Fibroblast of lung (primary cell): ENCODE measurements around the gene PAPPA. TPM values are rescaled to one million over a fixed set of nuclear protein-coding genes. Genes with fewer than 3 reads are reported as not detected.
A peak's percentile ranks its signal among the peaks of the same experiment; 100 is the strongest.

Source experiments
- DNase-seq, 2 donors: peaks; one replicate each; pipeline versions ENCODE4 v3.0.0 to v3.0.0-alpha.2; 2010; ENCODE audit warnings: low read depth in 2 of 2
- H2AFZ ChIP-seq: 2 replicates; pipeline ENCODE4 v1.5.1; 2012; ENCODE audit warnings: low read length, control low read depth, inconsistent platforms
- H3K27ac ChIP-seq: 2 replicates; pipeline ENCODE4 v1.5.1; 2011; ENCODE audit warnings: low read length, control low read depth; ENCODE audit not compliant: insufficient read depth
- H3K27me3 ChIP-seq: 2 replicates; pipeline ENCODE4 v1.5.1; 2011; ENCODE audit warnings: mild to moderate bottlenecking, low read length; ENCODE audit not compliant: control insufficient read depth, insufficient read depth
- H3K36me3 ChIP-seq: 2 replicates; pipeline ENCODE4 v1.5.1; 2011; ENCODE audit warnings: low read length; ENCODE audit not compliant: control insufficient read depth, insufficient read depth
- H3K4me1 ChIP-seq: 2 replicates; pipeline ENCODE4 v1.5.1; 2011; ENCODE audit warnings: low read length; ENCODE audit not compliant: control insufficient read depth, insufficient read depth; ENCODE audit errors: extremely low read depth
- H3K4me2 ChIP-seq: 2 replicates; pipeline ENCODE4 v1.5.1; 2011; ENCODE audit warnings: low read length, control low read depth; ENCODE audit not compliant: insufficient read depth; ENCODE audit errors: extremely low read depth
- H3K4me3 ChIP-seq, 4 experiments: fragments of 200-600 bp in 1 of 4; sonication (generic) in 1 of 4; replicated peaks in 1 of 4; 2 replicates each; pipeline ENCODE4 v1.5.1; 2011 to 2016; ENCODE audit warnings: low read length in 4 of 4, low read depth in 3 of 4, mild to moderate bottlenecking in 3 of 4, control low read depth in 2 of 4, inconsistent platforms in 1 of 4, mixed read lengths in 1 of 4; ENCODE audit not compliant: insufficient read depth in 1 of 4; ENCODE audit errors: control extremely low read depth in 1 of 4
- H3K79me2 ChIP-seq: 2 replicates; pipeline ENCODE4 v1.5.1; 2012; ENCODE audit warnings: mild to moderate bottlenecking, low read length, inconsistent platforms; ENCODE audit not compliant: control insufficient read depth, insufficient read depth
- H3K9ac ChIP-seq: 2 replicates; pipeline ENCODE4 v1.5.1; 2011; ENCODE audit warnings: mild to moderate bottlenecking, low read length, control low read depth; ENCODE audit not compliant: insufficient read depth
- H3K9me3 ChIP-seq: 2 replicates; pipeline ENCODE4 v1.5.1; 2012; ENCODE audit warnings: low read depth, low read length; ENCODE audit not compliant: control insufficient read depth, insufficient read depth
- H4K20me1 ChIP-seq: 2 replicates; pipeline ENCODE4 v1.5.1; 2011; ENCODE audit warnings: low read length; ENCODE audit not compliant: control insufficient read depth, insufficient read depth; ENCODE audit errors: extremely low read depth
- EZH2 ChIP-seq: IDR thresholded peaks from 2 replicates; pipeline ENCODE4 v1.5.1; 2012; ENCODE audit warnings: low read length, control low read depth, mild to moderate bottlenecking; ENCODE audit errors: missing control alignments
- polyA plus RNA-seq, 2 donors: library from polyadenylated mRNA; depleted of rRNA in 1 of 2; stranded (reverse) in 1 of 2; unstranded in 1 of 2; fragments of >200 nt; gene quantifications; 2 replicates each; pipeline ENCODE4 v1.2.1, GENCODE V29; 2011 to 2012; ENCODE audit warnings: missing spikeins in 1 of 2
- total RNA-seq: library from RNA; depleted of rRNA; stranded (reverse); fragments of >200 nt; gene quantifications from 2 replicates; pipeline ENCODE4 v1.2.1, GENCODE V29; 2014
- TF ChIP-seq, protein P1 (sequence below), 2 donors: IDR thresholded peaks in 1 of 2; conservative IDR thresholded peaks in 1 of 2; 1 replicate in 1 of 2; 2 replicates in 1 of 2; pipeline ENCODE4 v1.5.1; 2011 to 2012; ENCODE audit warnings: low read length in 2 of 2, control low read depth in 1 of 2, inconsistent platforms in 1 of 2, low read depth in 1 of 2, mild to moderate bottlenecking in 1 of 2

The PAPPA gene
- total and polyA plus RNA-seq, 2 donors (not counting 1 experiment from before 2014, with no cell fraction given) = 8.8 to 45.7 TPM

DNA sequence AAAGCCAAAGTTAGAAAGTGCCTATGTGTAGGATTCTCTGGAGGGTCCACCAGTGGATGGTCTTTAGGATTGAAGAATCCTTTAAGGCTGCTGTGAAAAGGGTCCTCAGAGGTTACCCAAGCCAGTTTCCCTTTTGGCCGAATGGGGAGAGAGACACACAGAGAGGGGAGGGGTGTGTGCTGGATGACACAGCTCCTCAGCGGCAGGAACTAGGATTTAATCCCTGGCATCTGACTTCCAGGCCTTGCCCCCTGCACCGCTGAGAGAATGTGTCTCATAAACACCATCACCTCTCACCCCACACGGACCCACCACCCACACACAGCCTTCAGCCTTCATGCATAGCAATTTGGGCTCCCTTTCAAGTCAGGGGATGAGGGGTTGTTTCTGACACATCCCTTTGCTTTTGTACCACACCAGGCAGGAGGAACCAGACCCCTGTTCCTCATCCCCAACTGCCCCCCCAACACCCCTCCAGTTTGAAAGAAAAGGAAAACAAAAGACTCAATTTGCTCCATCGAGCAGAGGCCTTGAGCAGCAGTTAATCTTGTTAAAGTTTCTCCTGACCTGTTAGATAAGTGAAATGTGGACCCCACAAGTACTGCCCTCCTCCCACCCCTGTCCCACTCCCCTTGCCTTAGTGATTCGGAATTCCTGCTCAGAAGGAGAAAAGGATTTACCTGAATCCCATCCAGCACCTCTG is 4.0 kb downstream of the PAPPA start:
- Histone ChIP-seq H3K4me3 (peak overlapping the region; percentile 52 to 94 (median 67)), H3K27me3 (no peaks in the 10 kb centered on the region), H4K20me1 (no peaks in the 10 kb centered on the region), H3K79me2 (peaks cover 4% of the 10 kb centered on the region), H3K36me3 (no peaks in the 10 kb centered on the region), H3K9me3 (no peaks in the 10 kb centered on the region), H3K4me2 (peak overlapping the region; percentile 99), H3K4me1 (peaks cover 16% of the 10 kb centered on the region), H3K27ac (peak overlapping the region; percentile 79), H2AFZ (no peak overlapping the region), H3K9ac (no peak overlapping the region)
- TF ChIP-seq, protein P1, sequence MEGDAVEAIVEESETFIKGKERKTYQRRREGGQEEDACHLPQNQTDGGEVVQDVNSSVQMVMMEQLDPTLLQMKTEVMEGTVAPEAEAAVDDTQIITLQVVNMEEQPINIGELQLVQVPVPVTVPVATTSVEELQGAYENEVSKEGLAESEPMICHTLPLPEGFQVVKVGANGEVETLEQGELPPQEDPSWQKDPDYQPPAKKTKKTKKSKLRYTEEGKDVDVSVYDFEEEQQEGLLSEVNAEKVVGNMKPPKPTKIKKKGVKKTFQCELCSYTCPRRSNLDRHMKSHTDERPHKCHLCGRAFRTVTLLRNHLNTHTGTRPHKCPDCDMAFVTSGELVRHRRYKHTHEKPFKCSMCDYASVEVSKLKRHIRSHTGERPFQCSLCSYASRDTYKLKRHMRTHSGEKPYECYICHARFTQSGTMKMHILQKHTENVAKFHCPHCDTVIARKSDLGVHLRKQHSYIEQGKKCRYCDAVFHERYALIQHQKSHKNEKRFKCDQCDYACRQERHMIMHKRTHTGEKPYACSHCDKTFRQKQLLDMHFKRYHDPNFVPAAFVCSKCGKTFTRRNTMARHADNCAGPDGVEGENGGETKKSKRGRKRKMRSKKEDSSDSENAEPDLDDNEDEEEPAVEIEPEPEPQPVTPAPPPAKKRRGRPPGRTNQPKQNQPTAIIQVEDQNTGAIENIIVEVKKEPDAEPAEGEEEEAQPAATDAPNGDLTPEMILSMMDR (conservative IDR thresholded peaks at IDR 0.05 in 1 of 2, IDR thresholded peaks at IDR 0.05 in 1 of 2; ENCODE audit: low read depth in 1 of 2, low read length in 2 of 2) = no peak
- TF ChIP-seq EZH2 = no peak
- peak; percentile 37 to 56 for DNase-seq

- H3K4me2 ChIP-seq = no peak overlapping the region
- H3K4me3 ChIP-seq = no peak overlapping the region
- no peaks in the 10 kb centered on the region for H4K20me1 ChIP-seq
- H3K27me3 ChIP-seq = no peaks in the 10 kb centered on the region
- H3K9me3 ChIP-seq = no peaks in the 10 kb centered on the region
- DNase-seq = no peak
- H3K36me3 ChIP-seq = no peaks in the 10 kb centered on the region
- no peak overlapping the region for H2AFZ ChIP-seq
- H3K9ac ChIP-seq = no peak overlapping the region
- H3K79me2 ChIP-seq = no peaks in the 10 kb centered on the region
- peaks cover 10% of the 10 kb centered on the region for H3K4me1 ChIP-seq
- TF ChIP-seq, protein P1 (conservative IDR thresholded peaks at IDR 0.05 in 1 of 2, IDR thresholded peaks at IDR 0.05 in 1 of 2; ENCODE audit: low read depth in 1 of 2, low read length in 2 of 2) = no peak
- no peak for TF ChIP-seq EZH2
- no peak overlapping the region for H3K27ac ChIP-seq
Measured at GRCh38 chr9:116160676-116161571, 7.3 kb downstream of the PAPPA start.

- H4K20me1 ChIP-seq = no peaks in the 10 kb centered on the region
- H2AFZ ChIP-seq = no peak overlapping the region
- no peak overlapping the region for H3K9ac ChIP-seq
- TF ChIP-seq, protein P1 (conservative IDR thresholded peaks at IDR 0.05 in 1 of 2, IDR thresholded peaks at IDR 0.05 in 1 of 2; ENCODE audit: low read depth in 1 of 2, low read length in 2 of 2) = no peak
- TF ChIP-seq EZH2 = no peak
- H3K79me2 ChIP-seq = no peaks in the 10 kb centered on the region
- no peaks in the 10 kb centered on the region for H3K36me3 ChIP-seq
- no peaks in the 10 kb centered on the region for H3K27me3 ChIP-seq
- H3K9me3 ChIP-seq = no peaks in the 10 kb centered on the region
- no peak overlapping the region for H3K4me3 ChIP-seq
- H3K4me1 ChIP-seq = peaks cover 3% of the 10 kb centered on the region
- no peak overlapping the region for H3K4me2 ChIP-seq
- no peak for DNase-seq
- H3K27ac ChIP-seq = no peak overlapping the region
Measured at GRCh38 chr9:116162241-116162781, 8.7 kb downstream of the PAPPA start.
